Chondrocyte (in vitro differentiated cells): ENCODE results near the gene ALOX15. TPM values are rescaled to one million over a fixed set of nuclear protein-coding genes. Genes with fewer than 3 reads are reported as not detected.

ENCODE experiments used
- DNase-seq: peaks from one replicate; pipeline ENCODE4 v3.0.0; 2021; ENCODE audit warnings: mixed read lengths, low spot score
- H3K27ac Mint-ChIP-seq: one replicate; pipeline ENCODE4 v1.8.0; 2021; ENCODE audit warnings: mild to moderate bottlenecking, moderate library complexity, mixed read lengths; ENCODE audit not compliant: unreplicated experiment
- H3K27me3 Mint-ChIP-seq: 2 replicates; pipeline ENCODE4 v1.8.0; 2021; ENCODE audit warnings: low read depth, mixed read lengths
- H3K36me3 Mint-ChIP-seq: 2 replicates; pipeline ENCODE4 v1.8.0; 2021; ENCODE audit warnings: low read depth, mixed read lengths
- H3K4me1 Mint-ChIP-seq: 2 replicates; pipeline ENCODE4 v1.8.0; 2021; ENCODE audit warnings: low read depth, mild to moderate bottlenecking, mixed read lengths
- H3K4me3 Mint-ChIP-seq: one replicate; pipeline ENCODE4 v1.8.0; 2021; ENCODE audit warnings: mild to moderate bottlenecking, moderate library complexity, mixed read lengths; ENCODE audit not compliant: unreplicated experiment
- H3K9me3 Mint-ChIP-seq: 2 replicates; pipeline ENCODE4 v1.8.0; 2021; ENCODE audit warnings: low read depth, mixed read lengths
- CTCF ChIP-seq: fragments of 200-600 bp; sonication (generic); IDR thresholded peaks from 2 replicates; pipeline ENCODE4 v1.5.0; 2021; ENCODE audit warnings: antibody characterized with exemption, mild to moderate bottlenecking, moderate library complexity
- total RNA-seq: library from RNA; stranded (reverse); gene quantifications from 3 replicates; pipeline ENCODE4 v1.2.1, GENCODE V29; 2021

ALOX15 gene
- total RNA-seq, 1 donor from 2014 or later, result 0.15 TPM

GRCh38 chr17:4594931-4595684 lies 46.4 kb downstream of the ALOX15 start:
- Mint-ChIP-seq H3K4me3 (no peak overlapping the region), H3K9me3 (no peaks in the 10 kb centered on the region), H3K27me3 (peaks cover 11% of the 10 kb centered on the region), H3K4me1 (peaks cover 16% of the 10 kb centered on the region), H3K27ac (no peak overlapping the region), H3K36me3 (no peaks in the 10 kb centered on the region)
- TF ChIP-seq CTCF, result peak; percentile 47
- DNase-seq, result no peak

- TF ChIP-seq CTCF, result no peak
- Mint-ChIP-seq H3K4me3 (no peak overlapping the region), H3K27ac (no peak overlapping the region), H3K9me3 (no peaks in the 10 kb centered on the region), H3K27me3 (peaks cover 12% of the 10 kb centered on the region), H3K4me1 (peaks cover 9% of the 10 kb centered on the region), H3K36me3 (no peaks in the 10 kb centered on the region)
- no peak for DNase-seq
Observed at GRCh38 chr17:4594406-4594805, 47.1 kb downstream of the ALOX15 start.

- H3K36me3 Mint-ChIP-seq, result no peaks in the 10 kb centered on the region
- H3K4me3 Mint-ChIP-seq, result no peak overlapping the region
- H3K4me1 Mint-ChIP-seq, result peaks cover 3% of the 10 kb centered on the region
- no peak for DNase-seq
- no peak overlapping the region for H3K27ac Mint-ChIP-seq
- TF ChIP-seq CTCF, result no peak
- no peaks in the 10 kb centered on the region for H3K9me3 Mint-ChIP-seq
- peaks cover 12% of the 10 kb centered on the region for H3K27me3 Mint-ChIP-seq
Observed at GRCh38 chr17:4593021-4593421, 48.5 kb downstream of the ALOX15 start.

- TF ChIP-seq CTCF, result no peak
- Mint-ChIP-seq H3K4me3 (no peak overlapping the region), H3K27ac (no peak overlapping the region), H3K27me3 (peaks cover 12% of the 10 kb centered on the region), H3K4me1 (peaks cover 3% of the 10 kb centered on the region), H3K36me3 (no peaks in the 10 kb centered on the region), H3K9me3 (no peaks in the 10 kb centered on the region)
- no peak for DNase-seq
Observed at GRCh38 chr17:4592240-4593005, 49.1 kb downstream of the ALOX15 start.

GRCh38 chr17:4591529-4591928 lies 49.9 kb downstream of the ALOX15 start:
- DNase-seq, result no peak
- Mint-ChIP-seq H3K36me3 (no peaks in the 10 kb centered on the region), H3K27me3 (peaks cover 13% of the 10 kb centered on the region), H3K4me3 (no peak overlapping the region), H3K4me1 (peaks cover 3% of the 10 kb centered on the region), H3K27ac (no peak overlapping the region), H3K9me3 (no peaks in the 10 kb centered on the region)
- no peak for TF ChIP-seq CTCF
